Measurements from ENCODE around the gene KCNK10.

DNA sequence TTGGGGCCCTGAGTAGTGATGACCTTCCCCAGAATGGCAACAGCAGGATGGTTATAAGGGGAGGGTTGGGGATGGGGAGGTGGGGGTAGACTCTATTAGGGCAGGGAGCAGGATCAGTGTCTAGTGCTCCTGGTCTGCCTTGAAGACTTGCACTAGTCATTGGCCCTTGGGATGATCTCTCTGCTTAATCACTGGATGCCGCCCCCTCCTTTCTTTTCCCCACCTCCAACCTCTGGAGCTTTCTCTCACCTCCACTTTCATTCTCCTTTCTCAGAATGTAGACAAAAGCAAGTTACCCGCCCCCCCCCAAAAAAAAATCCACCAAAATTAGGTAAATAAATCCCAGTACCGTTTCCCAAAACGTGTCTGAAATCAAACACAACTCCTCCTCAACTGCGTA is 2.8 kb upstream of the KCNK10 start:
- TF ChIP-seq, protein P1, sequence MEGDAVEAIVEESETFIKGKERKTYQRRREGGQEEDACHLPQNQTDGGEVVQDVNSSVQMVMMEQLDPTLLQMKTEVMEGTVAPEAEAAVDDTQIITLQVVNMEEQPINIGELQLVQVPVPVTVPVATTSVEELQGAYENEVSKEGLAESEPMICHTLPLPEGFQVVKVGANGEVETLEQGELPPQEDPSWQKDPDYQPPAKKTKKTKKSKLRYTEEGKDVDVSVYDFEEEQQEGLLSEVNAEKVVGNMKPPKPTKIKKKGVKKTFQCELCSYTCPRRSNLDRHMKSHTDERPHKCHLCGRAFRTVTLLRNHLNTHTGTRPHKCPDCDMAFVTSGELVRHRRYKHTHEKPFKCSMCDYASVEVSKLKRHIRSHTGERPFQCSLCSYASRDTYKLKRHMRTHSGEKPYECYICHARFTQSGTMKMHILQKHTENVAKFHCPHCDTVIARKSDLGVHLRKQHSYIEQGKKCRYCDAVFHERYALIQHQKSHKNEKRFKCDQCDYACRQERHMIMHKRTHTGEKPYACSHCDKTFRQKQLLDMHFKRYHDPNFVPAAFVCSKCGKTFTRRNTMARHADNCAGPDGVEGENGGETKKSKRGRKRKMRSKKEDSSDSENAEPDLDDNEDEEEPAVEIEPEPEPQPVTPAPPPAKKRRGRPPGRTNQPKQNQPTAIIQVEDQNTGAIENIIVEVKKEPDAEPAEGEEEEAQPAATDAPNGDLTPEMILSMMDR (IDR thresholded peaks at IDR 0.05 in 8 of 11, conservative IDR thresholded peaks at IDR 0.05 in 3 of 11): no peak
- TF ChIP-seq POLR2A (IDR thresholded peaks at IDR 0.05): no peak
